DOHH2 (cell line): ENCODE measurements around the gene LMO7.
"Not testable (repeated sequence)": the region's sequence is repeated elsewhere in the genome, so short reads cannot be mapped to it uniquely, and the experiment has no call there.

ENCODE experiments used
- H3F3A ChIP-seq: fragments of 200-600 bp; sonication (generic), shearing (Covaris generic); 2 replicates; pipeline ENCODE4 v1.6.0; 2016; ENCODE audit warnings: antibody characterized with exemption, mild to moderate bottlenecking; ENCODE audit not compliant: control insufficient read depth, insufficient read depth
- H3K27ac ChIP-seq: fragments of 200-600 bp; sonication (generic); 2 replicates; pipeline ENCODE4 v1.5.1; 2014; ENCODE audit warnings: low read depth, mild to moderate bottlenecking, low read length, moderate library complexity
- H3K27me3 ChIP-seq: fragments of 200-600 bp; sonication (generic); 2 replicates; pipeline ENCODE4 v1.6.1; 2014; ENCODE audit warnings: mild to moderate bottlenecking, low read length, mixed read lengths; ENCODE audit not compliant: control insufficient read depth
- H3K36me3 ChIP-seq: fragments of 200-600 bp; sonication (generic); 2 replicates; pipeline ENCODE4 v1.6.1; 2014; ENCODE audit warnings: mild to moderate bottlenecking, low read length, moderate library complexity, mixed read lengths; ENCODE audit not compliant: control insufficient read depth
- H3K4me1 ChIP-seq: fragments of 200-600 bp; sonication (generic); 2 replicates; pipeline ENCODE4 v1.6.1; 2014; ENCODE audit warnings: mild to moderate bottlenecking, low read length, mixed read lengths; ENCODE audit not compliant: control insufficient read depth
- H3K4me2 ChIP-seq: fragments of 200-600 bp; sonication (generic); 2 replicates; pipeline ENCODE4 v1.6.0; 2014; ENCODE audit warnings: mild to moderate bottlenecking, low read length, moderate library complexity
- H3K4me3 ChIP-seq: fragments of 200-600 bp; sonication (generic); 2 replicates; pipeline ENCODE4 v1.5.1; 2014; ENCODE audit warnings: mild to moderate bottlenecking, low read length, mixed read lengths
- H3K79me2 ChIP-seq: fragments of 200-600 bp; sonication (generic); 2 replicates; pipeline ENCODE4 v1.6.1; 2014; ENCODE audit warnings: mild to moderate bottlenecking, low read length, mixed read lengths; ENCODE audit not compliant: control insufficient read depth
- H3K9me2 ChIP-seq: fragments of 200-600 bp; sonication (generic); replicated peaks from 2 replicates; pipeline ENCODE4 v1.6.1; 2014; ENCODE audit warnings: mild to moderate bottlenecking, low read length, mixed read lengths; ENCODE audit not compliant: control insufficient read depth
- H3K9me3 ChIP-seq: fragments of 200-600 bp; sonication (generic); 2 replicates; pipeline ENCODE4 v1.6.1; 2014; ENCODE audit warnings: antibody characterized with exemption, low read length, mixed read lengths; ENCODE audit not compliant: control insufficient read depth, insufficient read depth
- H4K20me1 ChIP-seq: fragments of 200-600 bp; sonication (generic); 2 replicates; pipeline ENCODE4 v1.6.0; 2014; ENCODE audit warnings: low read depth, mild to moderate bottlenecking, antibody characterized with exemption, low read length, moderate library complexity; ENCODE audit not compliant: control insufficient read depth, insufficient read depth
- EZH2phosphoT487 ChIP-seq: fragments of 200-600 bp; sonication (generic); IDR thresholded peaks from 2 replicates; pipeline ENCODE4 v1.6.1; 2017; ENCODE audit warnings: borderline replicate concordance, mild to moderate bottlenecking, antibody characterized with exemption, low read length, moderate library complexity, mixed read lengths
- TF ChIP-seq, protein P1 (sequence below): fragments of 200-600 bp; sonication (generic); IDR thresholded peaks from one replicate; pipeline ENCODE4 v1.5.1; 2014; ENCODE audit warnings: antibody characterized with exemption, mild to moderate bottlenecking, low read depth, low read length; ENCODE audit not compliant: poor library complexity, severe bottlenecking

LMO7 gene

GRCh38 chr13:75693227-75693626 is 57.1 kb downstream of the LMO7 start:
- Histone ChIP-seq H3F3A (no peaks in the 10 kb centered on the region; the same call in 1 of the 2 replicates), H3K4me1 (peaks cover 6% of the 10 kb centered on the region), H3K36me3 (no peaks in the 10 kb centered on the region), H3K9me3 (no peaks in the 10 kb centered on the region), H3K27ac (no peak overlapping the region), H3K79me2 (no peaks in the 10 kb centered on the region), H3K9me2 (no peaks in the 10 kb centered on the region), H3K4me3 (no peak overlapping the region), H3K4me2 (no peak overlapping the region), H4K20me1 (0 out of 2 replicates have a peak, but pooled peaks cover 5% of the 10 kb centered on the region), H3K27me3 (no peaks in the 10 kb centered on the region)
- TF ChIP-seq, protein P1, sequence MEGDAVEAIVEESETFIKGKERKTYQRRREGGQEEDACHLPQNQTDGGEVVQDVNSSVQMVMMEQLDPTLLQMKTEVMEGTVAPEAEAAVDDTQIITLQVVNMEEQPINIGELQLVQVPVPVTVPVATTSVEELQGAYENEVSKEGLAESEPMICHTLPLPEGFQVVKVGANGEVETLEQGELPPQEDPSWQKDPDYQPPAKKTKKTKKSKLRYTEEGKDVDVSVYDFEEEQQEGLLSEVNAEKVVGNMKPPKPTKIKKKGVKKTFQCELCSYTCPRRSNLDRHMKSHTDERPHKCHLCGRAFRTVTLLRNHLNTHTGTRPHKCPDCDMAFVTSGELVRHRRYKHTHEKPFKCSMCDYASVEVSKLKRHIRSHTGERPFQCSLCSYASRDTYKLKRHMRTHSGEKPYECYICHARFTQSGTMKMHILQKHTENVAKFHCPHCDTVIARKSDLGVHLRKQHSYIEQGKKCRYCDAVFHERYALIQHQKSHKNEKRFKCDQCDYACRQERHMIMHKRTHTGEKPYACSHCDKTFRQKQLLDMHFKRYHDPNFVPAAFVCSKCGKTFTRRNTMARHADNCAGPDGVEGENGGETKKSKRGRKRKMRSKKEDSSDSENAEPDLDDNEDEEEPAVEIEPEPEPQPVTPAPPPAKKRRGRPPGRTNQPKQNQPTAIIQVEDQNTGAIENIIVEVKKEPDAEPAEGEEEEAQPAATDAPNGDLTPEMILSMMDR, result no peak
- TF ChIP-seq EZH2phosphoT487, result no peak

DNA sequence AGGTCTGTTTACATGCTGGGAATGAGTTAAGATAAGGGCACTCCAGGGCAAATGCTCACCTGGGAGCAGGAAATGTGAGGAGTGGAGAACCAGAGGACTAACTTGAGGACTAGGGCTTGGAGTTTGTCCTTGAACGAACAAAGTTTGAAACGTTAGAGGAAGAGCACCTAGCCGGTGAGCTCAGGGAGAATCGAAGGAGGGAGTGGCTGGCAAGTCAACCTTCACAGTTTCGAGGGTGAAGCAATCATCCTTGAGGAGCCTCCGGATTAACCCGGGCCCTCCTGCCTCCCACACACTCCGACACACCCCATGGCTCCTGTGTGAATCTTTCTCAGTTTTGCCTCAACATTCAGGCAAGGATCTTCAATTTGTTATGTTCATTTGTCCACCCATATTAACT is 58.6 kb downstream of the LMO7 start:
- no peaks in the 10 kb centered on the region for H3K9me2 ChIP-seq
- H3F3A ChIP-seq, result no peaks in the 10 kb centered on the region; the same call in 1 of the 2 replicates
- no peaks in the 10 kb centered on the region for H3K27me3 ChIP-seq
- no peaks in the 10 kb centered on the region for H3K79me2 ChIP-seq
- TF ChIP-seq, protein P1, result no peak
- TF ChIP-seq EZH2phosphoT487, result no peak
- H3K9me3 ChIP-seq, result no peaks in the 10 kb centered on the region
- H4K20me1 ChIP-seq, result 0 out of 2 replicates have a peak, but pooled peaks cover 5% of the 10 kb centered on the region
- peaks cover 6% of the 10 kb centered on the region for H3K4me1 ChIP-seq
- no peaks in the 10 kb centered on the region for H3K36me3 ChIP-seq
- H3K4me2 ChIP-seq, result no peak overlapping the region
- no peak overlapping the region for H3K27ac ChIP-seq
- no peak overlapping the region for H3K4me3 ChIP-seq

GRCh38 chr13:75695908-75696307 is 59.8 kb downstream of the LMO7 start:
- H3F3A ChIP-seq, H3K4me3 ChIP-seq, H3K27ac ChIP-seq, H3K9me3 ChIP-seq, H3K79me2 ChIP-seq, H3K4me1 ChIP-seq, H4K20me1 ChIP-seq, H3K4me2 ChIP-seq, H3K36me3 ChIP-seq, H3K27me3 ChIP-seq, H3K9me2 ChIP-seq: not testable (repeated sequence)
- TF ChIP-seq, protein P1, result peak; percentile 83

GRCh38 chr13:75699062-75699461 is 62.9 kb downstream of the LMO7 start:
- Histone ChIP-seq H3K27ac (no peak overlapping the region), H3K9me2 (no peaks in the 10 kb centered on the region), H4K20me1 (0 out of 2 replicates have a peak, but pooled peaks cover 5% of the 10 kb centered on the region), H3K4me2 (no peak overlapping the region), H3K9me3 (no peaks in the 10 kb centered on the region), H3K27me3 (no peaks in the 10 kb centered on the region), H3F3A (no peaks in the 10 kb centered on the region; the same call in 1 of the 2 replicates), H3K36me3 (no peaks in the 10 kb centered on the region), H3K4me1 (no peaks in the 10 kb centered on the region), H3K79me2 (no peaks in the 10 kb centered on the region), H3K4me3 (no peak overlapping the region)
- TF ChIP-seq EZH2phosphoT487, result no peak
- TF ChIP-seq, protein P1, result no peak

GRCh38 chr13:75699717-75700116 is 63.6 kb downstream of the LMO7 start:
- not testable (repeated sequence) for H3K4me3 ChIP-seq, H3K79me2 ChIP-seq, H3K9me2 ChIP-seq, H3K36me3 ChIP-seq, H3K9me3 ChIP-seq, H3K4me1 ChIP-seq, H3K4me2 ChIP-seq, H3K27me3 ChIP-seq, H3K27ac ChIP-seq, H4K20me1 ChIP-seq, H3F3A ChIP-seq
